Adrenal gland (tissue), 12 donors: Measurements from ENCODE around the gene AGAP3. TPM values are rescaled to one million over a fixed set of nuclear protein-coding genes. Genes with fewer than 3 reads are reported as not detected.

Source experiments
- DNase-seq, 7 donors: peaks; one replicate each; pipeline ENCODE4 v3.0.0-alpha.2; 2019 to 2020
- H3K27ac ChIP-seq, 5 donors: fragments of 200-600 bp; sonication (generic) in 4 of 5; 1 replicate in 3 of 5; 2 replicates in 2 of 5; pipeline versions ENCODE4 v1.5.1 to v1.8.0; 2016 to 2020; ENCODE audit warnings: mild to moderate bottlenecking in 1 of 5
- H3K27me3 ChIP-seq: fragments of 200-600 bp; 2 replicates; pipeline ENCODE4 v1.8.0; 2021
- H3K36me3 ChIP-seq, 2 donors: fragments of 200-600 bp; replicated peaks in 1 of 2; 1 replicate in 1 of 2; 2 replicates in 1 of 2; pipeline versions ENCODE4 v1.5.1 to v1.8.0; 2018 to 2022
- H3K4me1 ChIP-seq, 2 donors: fragments of 200-600 bp; replicated peaks in 1 of 2; 1 replicate in 1 of 2; 2 replicates in 1 of 2; pipeline versions ENCODE4 v1.5.1 to v1.8.0; 2018 to 2021
- H3K4me3 ChIP-seq, 4 donors: fragments of 200-600 bp; sonication (generic) in 3 of 4; one replicate each; pipeline ENCODE4 v1.5.1; 2016 to 2018
- H3K9me3 ChIP-seq, 3 donors: fragments of 200-600 bp; sonication (generic) in 1 of 3; replicated peaks in 1 of 3; 1 replicate in 2 of 3; 2 replicates in 1 of 3; pipeline versions ENCODE4 v1.5.1 to v1.8.0; 2016 to 2021
- CTCF ChIP-seq, 6 experiments: fragments of 450-650 bp in 4 of 6; fragments of 200-600 bp in 2 of 6; sonication (generic) in 1 of 6; IDR thresholded peaks; 1 replicate in 5 of 6; 2 replicates in 1 of 6; pipeline versions ENCODE4 v1.5.1 to v1.8.0; 2016 to 2021; ENCODE audit warnings: antibody characterized with exemption in 6 of 6, mild to moderate bottlenecking in 2 of 6, moderate library complexity in 1 of 6
- POLR2A ChIP-seq, 2 donors: fragments of 450-650 bp; IDR thresholded peaks; one replicate each; pipeline ENCODE4 v1.6.1; 2017; ENCODE audit warnings: antibody characterized with exemption in 2 of 2, mild to moderate bottlenecking in 2 of 2, moderate library complexity in 1 of 2
- WGBS, 4 donors: extraction: QIAGEN DNeasy Blood & Tissue Kit in 2 of 4; methylation state at CpG; one replicate each; pipeline versions ENCODE4 v1.1.5 to v1.1.7; 2013 to 2017; 5-methylcytosine and 5-hydroxymethylcytosine counted together
- intact Hi-C, 2 donors: fragments of 100-400 bp; cut with DNase I; formaldehyde crosslinking; loops; one replicate each; pipeline versions ENCODE4 v1.14.1 to v1.15.0; 2022 to 2023
- polyA plus RNA-seq, 3 donors: library from polyadenylated mRNA; stranded (reverse); fragments of 200-250 nt in 2 of 3; fragments of 350-450 nt in 1 of 3; fragmentation: Illumina TruSeq in 1 of 3; extraction: RNeasy Lipid Tissue Mini Kit (QIAGEN cat#74804) in 1 of 3; gene quantifications; one replicate each; pipeline ENCODE4 v1.2.3, GENCODE V29; 2013 to 2014
- total RNA-seq, 9 donors: library from RNA; depleted of rRNA in 4 of 9; stranded (reverse); fragments of >200 nt in 4 of 9; fragments of 120-200 nt in 1 of 9; fragmentation: NEBNext Ultra II Directional in 1 of 9; extraction: Animal tissue kit (Norgen Biotek cat#: 25700) in 1 of 9; gene quantifications; one replicate each; pipeline versions ENCODE4 v1.1.0 to v1.2.4, GENCODE V29; 2013 to 2023
- donor health status: healthy with polysubstance abuse.
- donor health status: Bipolar disorder and iron deficiency.
- donor health status: DM: yes; HTN: yes; CAD: no.
- donor health status: DM: no; HTN: no; CAD: no.
- donor health status: DM: no; HTN: no; CAD: no.
- donor health status: DM: yes; HTN: yes; CAD: no.

AGAP3 gene
- total and polyA plus RNA-seq, 12 donors = 17.2 to 236 (median 50.9) TPM

DNA sequence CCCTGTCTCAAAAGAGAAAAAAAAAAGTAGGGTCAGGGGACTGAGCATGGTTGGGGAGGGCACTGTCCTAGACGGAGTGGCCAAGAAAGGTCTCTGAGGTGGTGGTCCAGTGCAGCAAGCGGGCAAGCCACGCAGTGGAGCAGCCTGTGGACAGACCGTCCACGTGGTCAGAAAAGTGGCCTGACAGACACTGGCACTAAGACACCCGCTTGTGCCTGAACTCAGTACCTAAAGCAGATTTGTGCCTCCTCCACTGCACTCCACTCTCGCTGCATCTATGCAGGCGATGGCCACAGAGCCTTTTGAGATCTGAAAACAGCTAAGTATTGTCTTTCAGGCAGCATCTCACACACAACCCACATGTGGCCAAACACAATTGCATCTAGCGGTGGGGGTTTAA lies 92.0 kb downstream of the AGAP3 start:
- 81 to 92% (median 82%) methylated on average over 9 of the region's 9 CpGs for WGBS, 4 donors
- no peak overlapping the region for H3K27ac ChIP-seq
- intact Hi-C loops = loop anchor here in 1 of 2 donors (10.0 kb wide), 1 partner anchor 127 kb away; no protein-coding TSS in a partner anchor
- TF ChIP-seq POLR2A (IDR thresholded peaks at IDR 0.05) (no peak), CTCF (IDR thresholded peaks at IDR 0.05) (no peak)
- no peak overlapping the region for H3K4me3 ChIP-seq
- no peaks in the 10 kb centered on the region for H3K9me3 ChIP-seq
- no peaks in the 10 kb centered on the region for H3K36me3 ChIP-seq
- H3K27me3 ChIP-seq = peaks cover 9% of the 10 kb centered on the region
- no peaks in the 10 kb centered on the region for H3K4me1 ChIP-seq
- DNase-seq = no peak

GRCh38 chr7:151178831-151179230 lies 92.6 kb downstream of the AGAP3 start:
- no peaks in the 10 kb centered on the region for H3K9me3 ChIP-seq
- no peaks in the 10 kb centered on the region for H3K4me1 ChIP-seq
- no peaks in the 10 kb centered on the region for H3K36me3 ChIP-seq
- peaks cover 9% of the 10 kb centered on the region for H3K27me3 ChIP-seq
- no peak for DNase-seq
- no peak overlapping the region for H3K4me3 ChIP-seq
- WGBS, 4 donors = 55 to 80% (median 66%) methylated on average over 2 of the region's 2 CpGs
- intact Hi-C loops = loop anchor here in 1 of 2 donors (10.0 kb wide), 1 partner anchor 126 kb away; no protein-coding TSS in a partner anchor
- TF ChIP-seq POLR2A (IDR thresholded peaks at IDR 0.05) = no peak
- TF ChIP-seq CTCF (IDR thresholded peaks at IDR 0.05) = no peak
- H3K27ac ChIP-seq = no peak overlapping the region

- Histone ChIP-seq H3K4me3 (no peak overlapping the region), H3K9me3 (no peaks in the 10 kb centered on the region), H3K27ac (no peak overlapping the region), H3K4me1 (no peaks in the 10 kb centered on the region), H3K27me3 (peaks cover 5% of the 10 kb centered on the region), H3K36me3 (no peaks in the 10 kb centered on the region)
- intact Hi-C loops = loop anchor here in 1 of 2 donors (10.0 kb wide), 1 partner anchor 125 kb away; no protein-coding TSS in a partner anchor
- 60 to 94% (median 77%) methylated on average over 1 to 8 of the region's 8 CpGs for WGBS, 4 donors
- TF ChIP-seq POLR2A (IDR thresholded peaks at IDR 0.05) = no peak
- TF ChIP-seq CTCF (IDR thresholded peaks at IDR 0.05) = no peak
- DNase-seq = no peak
Measured at GRCh38 chr7:151179287-151179860, 93.1 kb downstream of the AGAP3 start.

GRCh38 chr7:151179946-151180345 lies 93.7 kb downstream of the AGAP3 start:
- DNase-seq = no peak
- no peaks in the 10 kb centered on the region for H3K9me3 ChIP-seq
- H3K36me3 ChIP-seq = no peaks in the 10 kb centered on the region
- no peaks in the 10 kb centered on the region for H3K4me1 ChIP-seq
- H3K27ac ChIP-seq = no peak overlapping the region
- 65 to 76% (median 72%) methylated on average over 4 of the region's 4 CpGs for WGBS, 4 donors
- intact Hi-C loops = loop anchor here in 1 of 2 donors (10.0 kb wide), 1 partner anchor 125 kb away; no protein-coding TSS in a partner anchor
- H3K27me3 ChIP-seq = no peaks in the 10 kb centered on the region
- no peak overlapping the region for H3K4me3 ChIP-seq
- TF ChIP-seq CTCF (IDR thresholded peaks at IDR 0.05) (no peak), POLR2A (IDR thresholded peaks at IDR 0.05) (no peak)
